C4-2B (cell line): ENCODE results near the gene PRR5.

ENCODE experiments used
- CTCF ChIP-seq: fragments of 450-650 bp; conservative IDR thresholded peaks from 2 replicates; pipeline ENCODE4 v1.5.1; 2017; ENCODE audit warnings: mild to moderate bottlenecking
- ZFX ChIP-seq: fragments of 450-650 bp; IDR thresholded peaks from 2 replicates; pipeline ENCODE4 v1.6.1; 2017

- TF ChIP-seq CTCF (no peak), ZFX (no peak)
Measured at GRCh38 chr22:44673406-44673805, 28.6 kb upstream of the PRR5 start.
